ENCODE measurements around the gene ANKRD55.
"Not testable (repeated sequence)": the region's sequence is repeated elsewhere in the genome, so short reads cannot be mapped to it uniquely, and the experiment has no call there.

DNA sequence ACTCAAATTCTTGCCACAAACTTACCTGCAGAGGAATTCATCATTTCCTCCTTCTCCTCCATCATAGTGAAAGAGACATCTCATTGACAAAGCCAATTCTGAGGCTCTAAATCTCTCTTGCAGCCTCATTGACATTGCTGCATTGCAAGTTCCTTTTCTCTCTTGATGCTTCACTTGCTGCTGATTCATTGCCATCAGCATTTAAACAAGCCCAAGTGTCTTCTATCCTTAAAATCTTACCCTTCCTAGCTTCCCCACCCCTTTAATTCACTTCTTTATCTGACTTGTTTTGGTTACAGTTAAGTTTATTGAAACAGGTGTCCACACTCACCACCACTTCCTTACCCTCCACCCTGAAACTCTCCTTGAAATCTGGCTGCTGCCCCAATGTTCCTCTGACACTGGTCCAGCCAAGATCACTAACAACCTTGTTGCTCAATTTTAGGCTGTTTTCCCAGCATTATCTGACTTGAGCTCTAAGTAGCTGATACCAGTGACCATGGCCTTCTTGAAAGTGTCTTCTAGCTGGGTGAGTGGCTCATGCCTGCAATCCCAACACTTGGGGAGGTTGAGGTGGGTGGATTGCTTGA is 152.0 kb downstream of the ANKRD55 start:
- TF ChIP-seq, protein P1, sequence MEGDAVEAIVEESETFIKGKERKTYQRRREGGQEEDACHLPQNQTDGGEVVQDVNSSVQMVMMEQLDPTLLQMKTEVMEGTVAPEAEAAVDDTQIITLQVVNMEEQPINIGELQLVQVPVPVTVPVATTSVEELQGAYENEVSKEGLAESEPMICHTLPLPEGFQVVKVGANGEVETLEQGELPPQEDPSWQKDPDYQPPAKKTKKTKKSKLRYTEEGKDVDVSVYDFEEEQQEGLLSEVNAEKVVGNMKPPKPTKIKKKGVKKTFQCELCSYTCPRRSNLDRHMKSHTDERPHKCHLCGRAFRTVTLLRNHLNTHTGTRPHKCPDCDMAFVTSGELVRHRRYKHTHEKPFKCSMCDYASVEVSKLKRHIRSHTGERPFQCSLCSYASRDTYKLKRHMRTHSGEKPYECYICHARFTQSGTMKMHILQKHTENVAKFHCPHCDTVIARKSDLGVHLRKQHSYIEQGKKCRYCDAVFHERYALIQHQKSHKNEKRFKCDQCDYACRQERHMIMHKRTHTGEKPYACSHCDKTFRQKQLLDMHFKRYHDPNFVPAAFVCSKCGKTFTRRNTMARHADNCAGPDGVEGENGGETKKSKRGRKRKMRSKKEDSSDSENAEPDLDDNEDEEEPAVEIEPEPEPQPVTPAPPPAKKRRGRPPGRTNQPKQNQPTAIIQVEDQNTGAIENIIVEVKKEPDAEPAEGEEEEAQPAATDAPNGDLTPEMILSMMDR (IDR thresholded peaks at IDR 0.05; ENCODE audit: control extremely low read depth in 1 of 3, insufficient read depth in 1 of 3, low read depth in 1 of 3, low read length in 3 of 3) = not testable (repeated sequence)
- TF ChIP-seq KDM1A (IDR thresholded peaks at IDR 0.05; ENCODE audit: borderline replicate concordance, low read length); RXRA (IDR thresholded peaks at IDR 0.05; ENCODE audit: insufficient read depth, low read depth, low read length); TBP (IDR thresholded peaks at IDR 0.05; ENCODE audit: low read depth, low read length); TAF1 (IDR thresholded peaks at IDR 0.05; ENCODE audit: low read depth, low read length); JUND (IDR thresholded peaks at IDR 0.05; ENCODE audit: low read length): not testable (repeated sequence)
- TF ChIP-seq, protein P2, sequence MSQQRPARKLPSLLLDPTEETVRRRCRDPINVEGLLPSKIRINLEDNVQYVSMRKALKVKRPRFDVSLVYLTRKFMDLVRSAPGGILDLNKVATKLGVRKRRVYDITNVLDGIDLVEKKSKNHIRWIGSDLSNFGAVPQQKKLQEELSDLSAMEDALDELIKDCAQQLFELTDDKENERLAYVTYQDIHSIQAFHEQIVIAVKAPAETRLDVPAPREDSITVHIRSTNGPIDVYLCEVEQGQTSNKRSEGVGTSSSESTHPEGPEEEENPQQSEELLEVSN (IDR thresholded peaks at IDR 0.05) = not testable (repeated sequence)
- TF ChIP-seq, protein P3, sequence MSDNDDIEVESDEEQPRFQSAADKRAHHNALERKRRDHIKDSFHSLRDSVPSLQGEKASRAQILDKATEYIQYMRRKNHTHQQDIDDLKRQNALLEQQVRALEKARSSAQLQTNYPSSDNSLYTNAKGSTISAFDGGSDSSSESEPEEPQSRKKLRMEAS (IDR thresholded peaks at IDR 0.05) = not testable (repeated sequence)
- TF ChIP-seq, protein P4, sequence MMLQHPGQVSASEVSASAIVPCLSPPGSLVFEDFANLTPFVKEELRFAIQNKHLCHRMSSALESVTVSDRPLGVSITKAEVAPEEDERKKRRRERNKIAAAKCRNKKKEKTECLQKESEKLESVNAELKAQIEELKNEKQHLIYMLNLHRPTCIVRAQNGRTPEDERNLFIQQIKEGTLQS (IDR thresholded peaks at IDR 0.05; ENCODE audit: insufficient read depth, low read depth, low read length) = not testable (repeated sequence)
